NCI-H1092 treated with DMSO at 0.1 percent for 48 hours (cell line): ENCODE measurements around the gene BICDL2.
"Not testable (repeated sequence)": the region's sequence is repeated elsewhere in the genome, so short reads cannot be mapped to it uniquely, and the experiment has no call there.

Experiments used
- DNase-seq: peaks from one replicate; lab custom pipeline; 2025; lab: John Stamatoyannopoulos, UW

BICDL2 gene, protein sequence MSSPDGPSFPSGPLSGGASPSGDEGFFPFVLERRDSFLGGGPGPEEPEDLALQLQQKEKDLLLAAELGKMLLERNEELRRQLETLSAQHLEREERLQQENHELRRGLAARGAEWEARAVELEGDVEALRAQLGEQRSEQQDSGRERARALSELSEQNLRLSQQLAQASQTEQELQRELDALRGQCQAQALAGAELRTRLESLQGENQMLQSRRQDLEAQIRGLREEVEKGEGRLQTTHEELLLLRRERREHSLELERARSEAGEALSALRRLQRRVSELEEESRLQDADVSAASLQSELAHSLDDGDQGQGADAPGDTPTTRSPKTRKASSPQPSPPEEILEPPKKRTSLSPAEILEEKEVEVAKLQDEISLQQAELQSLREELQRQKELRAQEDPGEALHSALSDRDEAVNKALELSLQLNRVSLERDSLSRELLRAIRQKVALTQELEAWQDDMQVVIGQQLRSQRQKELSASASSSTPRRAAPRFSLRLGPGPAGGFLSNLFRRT

DNA sequence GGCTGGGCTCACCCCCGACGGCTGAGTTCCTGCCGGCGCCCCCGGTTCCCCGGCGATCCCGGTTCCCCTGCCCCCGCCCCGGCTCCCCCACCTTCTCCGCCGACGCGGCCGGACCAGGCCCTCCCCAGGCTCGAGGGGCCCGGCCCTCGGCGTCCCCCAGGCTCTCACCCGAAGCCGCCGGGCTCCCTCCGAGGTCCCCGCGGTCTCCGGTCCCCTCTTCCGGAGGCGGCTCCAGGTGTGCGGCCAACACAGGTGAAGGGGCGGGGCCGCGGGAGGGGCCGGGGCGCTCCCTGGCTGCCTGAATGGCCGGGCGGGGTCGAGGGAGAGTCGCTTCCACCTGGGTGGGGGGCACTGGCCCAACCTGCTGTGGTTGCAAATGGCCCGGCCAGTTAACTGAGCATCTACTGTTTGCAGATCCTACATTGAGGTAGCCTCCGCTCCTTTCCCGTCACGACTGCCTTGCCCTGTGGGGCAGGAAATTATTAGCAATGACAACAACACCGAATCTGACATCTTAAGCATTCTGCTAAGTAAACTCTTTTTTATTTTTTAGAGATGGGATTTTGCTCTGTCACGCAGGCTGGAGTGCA lies at the start of gene BICDL2:
Gene BICDL2 (minus strand): TSS at position 219 of the 590 bp plus-strand sequence. CDS start 1,448 bp downstream, outside the sequence.
- no peak for DNase-seq

DNA sequence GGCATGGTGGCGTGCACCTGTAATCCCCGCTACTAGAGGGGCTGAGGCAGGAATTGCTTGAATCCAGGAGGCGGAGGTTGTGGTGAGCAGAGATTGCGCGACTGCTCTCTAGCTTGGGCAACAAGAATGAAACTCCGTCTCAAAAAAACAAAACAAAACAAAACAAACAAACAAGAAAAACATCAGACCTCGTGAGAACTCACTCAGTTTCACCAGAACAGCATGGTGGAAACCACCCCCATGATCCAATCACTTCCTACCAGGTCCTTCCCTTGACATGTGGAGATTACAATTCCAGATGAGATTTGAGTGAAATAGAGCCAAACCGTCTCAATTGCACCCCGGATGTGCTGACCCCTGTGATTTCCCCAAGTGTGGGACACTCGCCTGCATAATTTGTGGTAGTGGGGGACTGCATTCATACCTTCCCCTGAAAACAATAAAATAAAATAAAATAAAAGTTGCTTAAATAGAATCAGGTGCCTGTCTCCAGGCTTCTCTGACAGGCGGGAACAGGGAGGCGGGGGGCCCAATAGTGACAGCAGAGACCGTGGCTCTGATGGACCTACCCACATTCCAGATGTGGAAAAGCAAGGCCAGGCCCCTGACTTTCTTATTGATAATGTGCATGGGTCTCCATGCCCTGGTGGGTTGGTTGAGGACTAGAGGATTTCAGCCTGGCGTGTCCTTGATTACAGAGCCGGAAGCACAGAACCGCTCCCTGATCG lies 49.3 kb upstream of the BICDL2 start:
- DNase-seq: no peak

DNA sequence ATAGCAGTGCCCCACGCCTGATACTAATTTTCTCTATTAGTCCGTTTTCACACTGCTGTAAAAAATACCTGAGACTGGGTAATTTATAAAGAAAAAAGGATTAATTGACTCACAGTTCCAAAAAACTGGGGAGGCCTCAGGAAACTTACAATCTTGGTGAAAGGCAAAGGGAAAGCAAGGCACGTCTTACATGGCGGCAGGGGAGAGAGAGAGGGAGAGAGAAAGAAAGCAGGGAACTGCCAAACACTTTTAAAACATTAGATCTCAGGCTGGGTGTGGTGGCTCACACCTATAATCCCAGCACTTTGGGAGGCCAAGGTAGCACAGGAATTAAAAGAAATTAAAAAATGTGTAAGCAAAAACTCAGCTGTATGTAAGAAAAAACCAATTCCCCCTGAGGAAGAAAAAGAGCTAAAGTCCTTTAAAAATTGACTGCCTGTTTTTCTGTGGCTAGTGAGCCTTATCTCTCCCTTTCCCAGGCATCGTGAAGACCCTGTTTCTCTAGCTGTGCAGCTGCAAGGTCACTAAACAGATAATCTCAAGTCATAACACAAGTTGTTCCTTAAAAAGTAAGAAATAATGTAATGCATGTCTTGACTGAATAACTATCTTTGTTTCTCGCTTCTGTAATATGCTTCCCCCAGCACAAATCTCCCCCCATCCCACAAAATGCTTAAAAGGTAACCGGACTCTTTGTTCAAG lies 48.4 kb upstream of the BICDL2 start:
- no peak for DNase-seq

DNA sequence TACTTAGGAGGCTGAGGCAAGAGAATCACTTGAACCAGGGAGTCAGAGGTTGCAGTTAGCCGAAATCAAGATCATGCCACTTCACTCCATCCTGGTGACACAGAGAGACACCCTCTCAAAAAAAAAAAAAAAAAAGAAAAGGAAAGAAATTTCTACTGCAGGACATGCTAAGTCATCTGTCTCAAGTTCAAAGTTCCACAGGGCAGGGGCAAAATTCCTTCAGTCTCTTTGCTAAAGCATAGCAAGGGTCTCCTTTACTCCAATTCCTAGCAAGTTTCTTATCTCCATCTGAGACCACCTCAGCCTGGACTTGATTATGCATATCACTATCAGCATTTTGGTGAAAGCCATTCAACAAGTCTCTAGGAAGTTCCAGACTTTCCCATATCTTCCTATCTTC lies 47.7 kb upstream of the BICDL2 start:
- no peak for DNase-seq

DNA sequence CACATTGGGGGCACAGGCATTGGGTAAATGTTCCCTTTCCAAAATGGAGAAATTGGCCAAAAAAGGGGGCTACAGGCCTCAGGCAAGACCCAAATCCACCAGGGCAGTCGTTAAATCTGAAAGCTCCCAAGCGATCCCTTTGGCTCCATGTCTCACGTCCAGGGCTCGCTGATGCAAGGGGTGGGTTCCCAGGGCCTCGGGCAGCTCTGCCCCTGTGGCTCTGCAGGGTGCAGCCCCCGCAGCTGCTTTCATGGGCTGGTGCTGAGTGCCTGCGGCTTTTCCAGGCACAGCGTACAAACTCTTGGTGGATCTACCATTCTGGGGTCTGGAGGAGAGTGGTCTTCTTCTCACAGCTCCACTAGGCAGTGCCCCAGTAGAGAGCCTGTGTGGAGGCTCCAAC lies 46.7 kb upstream of the BICDL2 start:
- DNase-seq: not testable (repeated sequence)

DNA sequence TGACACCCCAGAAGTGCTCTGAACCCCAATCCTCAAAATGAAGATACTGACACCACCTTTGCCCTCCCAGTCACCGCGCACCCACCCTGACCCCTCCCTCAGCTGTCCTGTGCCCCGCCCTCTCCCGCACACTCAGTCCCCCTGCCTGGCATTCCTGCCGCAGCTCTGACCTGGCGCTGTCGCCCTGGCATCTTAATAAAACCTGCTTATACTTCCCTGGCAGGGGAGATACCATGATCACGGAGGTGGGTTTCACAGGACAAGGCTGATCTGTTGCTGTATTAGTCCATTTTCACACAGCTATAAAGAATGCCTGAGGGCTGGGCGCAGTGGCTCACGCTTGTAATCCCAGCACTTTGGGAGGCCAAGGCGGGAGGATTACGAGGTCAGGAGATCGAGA lies 45.2 kb upstream of the BICDL2 start:
- not testable (repeated sequence) for DNase-seq

DNA sequence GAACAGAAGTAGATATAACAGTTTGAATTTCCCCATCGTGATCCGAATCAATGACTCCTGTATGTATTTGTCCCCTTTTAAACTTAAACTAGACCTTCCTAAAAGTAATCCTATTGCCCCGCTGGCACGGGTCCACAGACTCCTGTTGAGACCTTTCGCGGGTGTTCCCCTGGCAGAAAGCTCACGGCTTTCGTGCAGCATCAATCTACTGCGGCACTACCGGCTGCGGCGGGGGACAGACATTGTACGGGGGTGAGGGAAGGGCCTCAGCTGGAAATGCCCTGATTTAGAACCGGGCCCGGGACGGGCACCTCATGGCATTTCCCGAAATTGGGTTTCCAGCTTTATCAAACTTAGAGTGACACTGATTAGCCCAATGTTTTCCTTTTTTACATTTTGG lies 43.3 kb upstream of the BICDL2 start:
- DNase-seq: no peak

DNA sequence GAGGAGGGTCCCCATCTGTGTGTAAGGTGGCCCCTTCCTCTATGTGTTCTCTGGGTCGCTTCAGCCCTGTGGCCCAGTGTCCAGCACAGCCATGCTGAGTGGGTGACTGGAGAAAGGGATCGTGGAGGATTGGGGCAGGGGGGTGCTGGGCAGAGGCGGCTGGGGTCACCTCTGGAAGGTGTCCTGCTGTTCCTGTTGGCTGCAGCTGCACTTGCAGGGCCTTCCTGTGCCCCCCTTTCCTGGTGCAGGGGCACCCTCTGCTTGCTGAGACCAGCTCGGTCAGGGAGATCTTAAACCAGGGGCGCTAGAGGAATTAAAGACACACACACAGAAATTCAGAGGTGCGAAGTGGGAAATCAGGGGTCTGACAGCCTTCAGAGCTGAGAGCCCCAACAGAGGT lies 39.8 kb upstream of the BICDL2 start:
- DNase-seq: no peak

DNA sequence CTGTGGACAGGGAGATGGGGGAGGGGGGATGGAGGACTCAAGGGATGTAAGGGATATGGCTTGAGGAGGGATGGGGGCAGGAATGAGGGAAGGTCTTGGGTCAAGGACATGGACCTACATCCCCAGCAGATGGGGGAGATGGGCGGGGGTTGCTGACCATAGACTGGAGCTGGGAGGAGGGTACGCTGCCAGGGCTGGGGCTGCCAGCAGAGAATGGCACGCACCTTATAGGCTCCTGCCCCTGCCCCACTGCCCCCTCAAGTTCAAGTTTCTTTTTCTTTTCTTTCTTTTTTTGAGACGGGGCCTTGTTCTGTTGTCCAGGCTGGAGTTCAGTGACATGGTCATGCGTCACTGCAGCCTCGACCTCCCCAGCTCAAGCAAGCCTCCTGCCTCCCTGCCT lies 39.2 kb upstream of the BICDL2 start:
- not testable (repeated sequence) for DNase-seq

DNA sequence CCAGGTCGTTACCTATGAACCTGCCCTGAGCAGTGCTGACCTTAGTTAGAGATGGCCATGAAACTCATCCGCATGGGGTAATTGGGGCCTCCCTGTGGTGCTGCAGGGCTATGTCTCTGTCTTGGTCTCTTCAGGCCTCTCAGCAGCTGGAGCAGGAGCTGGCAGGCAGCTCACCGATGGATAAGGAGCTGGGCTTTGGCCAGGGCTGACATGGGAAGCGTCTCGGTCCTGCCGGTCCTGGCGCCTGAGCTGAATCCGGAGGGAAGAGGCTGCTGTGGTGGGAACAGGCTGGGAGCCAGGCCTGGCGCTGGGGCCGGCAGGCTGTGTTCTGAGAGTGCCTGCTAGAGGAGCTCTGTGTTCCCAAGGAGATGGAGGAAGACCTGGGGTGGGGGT lies 38.8 kb upstream of the BICDL2 start:
- DNase-seq: no peak

DNA sequence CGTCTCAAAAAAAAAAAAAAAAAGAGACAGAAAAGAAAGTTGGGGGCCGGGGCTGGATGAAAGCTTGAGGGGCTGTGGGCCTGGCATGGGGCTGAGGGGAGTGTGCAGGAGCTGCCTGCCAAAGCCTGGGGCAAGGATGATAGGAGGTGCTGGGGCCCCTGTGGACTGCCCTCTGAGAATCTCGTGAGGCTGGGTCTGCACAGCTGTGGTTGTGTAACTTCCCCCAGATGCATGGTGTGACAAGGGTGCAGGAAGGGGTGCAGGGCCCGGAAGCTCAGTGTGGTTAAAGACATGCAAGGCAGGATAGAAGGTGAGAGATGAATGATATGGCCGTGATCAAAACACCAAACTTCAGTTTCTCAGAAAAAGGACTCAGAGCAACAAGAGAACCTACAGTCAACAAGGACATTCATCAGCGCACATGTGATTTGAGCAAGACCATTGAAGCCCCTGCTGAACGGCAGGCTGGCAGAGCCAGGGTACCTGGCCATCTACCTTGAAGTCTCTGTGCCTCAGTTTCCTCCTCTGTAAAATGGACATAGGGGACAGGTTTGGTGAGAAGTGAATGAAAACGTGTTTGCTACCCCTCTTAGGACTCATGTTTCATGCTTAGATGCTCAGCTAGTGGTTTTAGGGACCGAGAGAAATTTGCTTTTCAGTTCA lies 38.2 kb upstream of the BICDL2 start:
- DNase-seq: no peak

DNA sequence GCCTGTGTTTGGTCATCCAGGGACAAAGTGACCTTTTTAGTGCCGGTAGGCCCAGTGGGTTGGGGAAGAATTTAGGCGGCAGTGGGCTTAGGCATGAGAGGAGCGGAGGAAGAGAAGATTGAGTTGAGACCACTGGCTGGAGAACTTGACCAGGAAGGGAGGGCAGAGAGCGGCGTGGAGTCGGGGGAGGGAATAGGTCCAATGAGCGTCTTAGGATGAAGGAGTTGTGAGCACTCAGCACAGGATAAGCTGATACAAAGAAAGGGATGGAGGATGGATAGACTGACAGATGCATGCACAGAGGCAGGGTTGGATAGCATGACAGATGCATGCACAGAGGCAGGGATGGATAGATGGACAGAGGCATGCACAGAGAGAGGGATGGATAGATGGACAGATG lies 36.7 kb upstream of the BICDL2 start:
- DNase-seq: no peak

DNA sequence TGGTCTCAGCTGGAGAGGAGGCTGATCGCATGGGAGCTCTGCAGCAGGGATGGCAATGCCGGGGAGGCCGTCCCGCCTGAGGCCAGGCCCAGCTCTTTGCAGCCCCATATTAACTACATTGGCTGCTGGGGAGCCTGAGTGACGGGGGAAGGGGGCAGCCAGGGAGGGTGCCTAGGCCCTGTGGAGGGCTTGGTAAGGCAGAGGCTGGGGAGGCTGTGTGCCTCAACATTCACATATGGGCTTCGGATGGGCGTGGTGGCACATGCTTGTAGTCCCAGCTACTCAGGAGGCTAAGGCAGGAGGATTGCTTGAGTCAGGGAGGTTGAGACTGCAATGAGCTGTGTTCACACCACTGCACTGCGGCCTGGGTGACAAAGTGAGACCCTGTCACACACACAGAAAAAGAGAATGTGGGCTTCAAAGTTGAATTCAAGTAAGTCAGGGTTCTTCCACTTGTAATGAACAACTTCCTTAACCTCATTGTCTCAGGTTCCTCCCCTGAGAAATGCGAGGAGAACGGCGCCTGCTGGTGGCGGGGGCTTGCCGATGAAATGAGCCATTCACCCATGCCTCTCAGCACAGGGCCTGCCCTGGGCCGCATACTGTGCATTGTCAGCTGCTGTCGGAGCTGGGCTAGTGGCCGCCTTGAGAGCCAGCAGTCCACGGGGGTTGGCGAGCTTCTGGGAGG lies 36.0 kb upstream of the BICDL2 start:
- not testable (repeated sequence) for DNase-seq

DNA sequence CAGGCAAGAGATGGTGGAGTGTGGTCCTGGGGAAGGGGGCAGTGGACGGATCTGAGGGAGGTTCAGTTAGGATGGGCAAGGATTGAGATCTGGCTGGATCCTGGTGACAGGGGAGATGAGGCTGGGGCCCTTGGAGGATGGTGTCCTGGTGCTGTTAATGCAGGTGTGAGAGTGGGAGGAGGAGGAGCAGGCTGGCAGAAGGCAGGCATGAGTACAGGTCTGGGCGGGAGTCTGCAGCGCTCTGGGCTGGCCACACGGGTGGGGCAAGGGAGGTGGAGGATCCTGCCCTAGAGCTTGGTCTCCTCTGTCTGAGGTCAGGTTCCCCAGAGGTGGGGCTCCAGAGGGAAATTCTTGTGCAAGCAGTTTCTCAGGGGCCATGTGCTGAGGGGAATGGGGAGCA lies 35.4 kb upstream of the BICDL2 start:
- not testable (repeated sequence) for DNase-seq

DNA sequence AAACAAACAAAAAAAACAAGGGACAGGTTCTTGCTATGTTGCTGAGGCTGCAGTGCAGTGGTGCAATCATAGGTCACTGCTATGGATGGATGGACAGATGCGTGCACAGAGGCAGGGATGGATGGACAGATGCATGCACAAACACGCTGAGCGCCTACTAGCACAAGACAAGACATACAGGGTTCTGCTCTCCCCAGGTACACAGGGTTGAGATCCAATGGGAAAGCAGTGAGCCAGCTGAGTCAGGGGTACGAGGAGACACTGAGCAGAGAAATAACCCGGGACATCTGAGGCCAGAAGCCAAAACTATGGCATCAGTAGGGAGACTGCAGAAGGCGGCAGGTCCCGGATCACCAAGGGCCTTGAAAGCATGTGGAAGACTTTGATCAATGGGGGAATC lies 34.9 kb upstream of the BICDL2 start:
- DNase-seq: no peak

DNA sequence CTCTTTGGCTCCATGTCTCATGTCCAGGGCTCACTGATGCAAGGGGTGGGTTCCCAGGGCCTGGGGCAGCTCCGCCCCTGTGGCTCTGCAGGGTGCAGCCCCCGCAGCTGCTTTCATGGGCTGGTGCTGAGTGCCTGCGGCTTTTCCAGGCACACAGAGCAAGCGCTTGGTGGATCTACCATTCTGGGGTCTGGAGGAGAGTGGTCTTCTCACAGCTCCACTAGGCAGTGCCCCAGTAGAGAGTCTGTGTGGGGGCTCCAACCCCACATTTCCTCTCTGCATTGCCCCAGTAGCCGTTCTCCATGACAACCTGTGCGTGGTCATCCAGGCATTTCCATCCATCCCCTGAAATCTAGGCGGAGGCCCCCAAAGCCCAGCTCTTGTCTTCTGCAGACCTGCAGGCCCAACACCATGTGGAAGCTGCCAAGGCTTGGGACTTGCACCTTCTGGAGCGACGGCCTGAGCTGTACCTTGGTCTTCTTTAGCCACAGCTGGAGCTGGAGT lies 33.9 kb upstream of the BICDL2 start:
- DNase-seq: no peak

DNA sequence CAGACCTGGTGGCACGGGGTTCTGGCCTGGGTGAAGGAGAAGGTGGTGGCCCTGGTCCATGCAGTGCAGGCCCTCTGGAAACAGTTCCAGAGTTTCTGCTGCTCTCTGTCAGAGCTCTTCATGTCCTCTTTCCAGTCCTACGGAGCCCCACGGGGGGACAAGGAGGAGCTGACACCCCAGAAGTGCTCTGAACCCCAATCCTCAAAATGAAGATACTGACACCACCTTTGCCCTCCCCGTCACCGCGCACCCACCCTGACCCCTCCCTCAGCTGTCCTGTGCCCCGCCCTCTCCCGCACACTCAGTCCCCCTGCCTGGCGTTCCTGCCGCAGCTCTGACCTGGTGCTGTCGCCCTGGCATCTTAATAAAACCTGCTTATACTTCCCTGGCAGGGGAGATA lies 32.4 kb upstream of the BICDL2 start:
- not testable (repeated sequence) for DNase-seq

DNA sequence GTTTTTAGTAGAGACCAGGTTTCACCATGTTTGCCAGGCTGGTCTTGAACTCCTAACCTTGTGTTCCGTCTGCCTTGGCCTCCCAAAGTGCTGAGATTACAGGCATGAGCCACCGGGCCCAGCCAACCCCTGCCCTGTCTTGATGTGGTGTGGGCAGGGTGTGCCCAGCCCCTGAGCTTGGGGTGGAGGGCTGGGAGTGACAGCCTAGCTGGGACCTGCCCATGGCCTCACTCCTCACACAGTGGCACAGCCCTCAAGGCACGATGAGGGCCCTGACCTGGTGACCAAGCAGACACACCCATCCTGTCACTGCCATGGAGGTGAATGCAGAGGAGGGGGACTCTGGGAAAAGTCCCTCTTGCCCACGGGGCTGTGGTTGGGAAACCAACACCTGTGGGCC lies 31.7 kb upstream of the BICDL2 start:
- no peak for DNase-seq

DNA sequence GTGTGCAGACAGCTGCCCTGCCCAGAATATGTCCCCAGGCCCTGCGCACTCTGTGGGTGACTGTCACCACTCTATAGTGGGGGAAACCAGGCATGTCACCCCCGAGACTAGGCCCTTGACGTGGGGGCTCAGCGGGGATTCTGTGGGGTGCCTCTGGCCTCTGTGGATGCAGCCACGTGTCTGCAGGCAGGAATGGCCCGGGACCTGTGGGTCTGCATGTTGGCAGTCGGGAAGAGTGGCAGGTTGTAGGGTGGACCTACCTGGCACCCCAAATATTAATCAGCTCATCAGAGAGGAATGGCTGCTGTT lies 29.6 kb upstream of the BICDL2 start:
- DNase-seq: no peak

DNA sequence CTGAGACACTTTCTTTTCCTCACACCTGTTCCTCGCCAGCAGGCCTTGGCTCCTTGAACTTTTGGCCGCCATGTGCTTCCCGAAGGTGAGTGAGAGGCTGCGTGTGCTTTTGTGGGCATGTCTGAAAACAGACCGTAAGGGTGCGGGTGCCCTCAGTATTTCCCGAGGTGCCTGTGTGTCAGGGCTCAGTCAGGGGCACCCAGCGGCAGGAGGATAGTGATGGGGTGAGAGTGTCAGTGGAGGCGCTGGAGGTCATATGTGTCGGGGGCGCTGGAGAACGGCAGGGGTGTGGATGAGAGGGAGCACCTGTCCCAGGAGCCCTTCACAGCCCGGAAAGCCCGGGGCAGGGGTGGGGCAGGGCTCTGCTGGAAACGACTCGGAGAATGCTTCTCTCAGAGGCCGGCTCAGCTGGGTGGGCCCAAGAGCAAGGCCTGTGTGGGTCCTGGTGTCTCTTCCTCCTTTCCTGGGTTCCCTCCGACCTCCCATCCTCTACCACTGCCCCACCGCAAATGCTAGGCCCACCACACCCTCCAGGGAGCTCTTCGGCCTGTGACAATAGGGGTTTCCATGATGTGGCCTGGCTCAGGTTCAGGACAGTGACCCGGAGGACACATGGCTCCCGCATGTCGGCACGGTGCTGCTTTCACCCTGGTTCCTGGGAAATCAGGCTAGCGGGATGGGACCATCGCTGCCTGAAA lies 29.1 kb upstream of the BICDL2 start:
- no peak for DNase-seq
